ENCODE results near the gene PGF. TPM values are rescaled to one million over a fixed set of nuclear protein-coding genes. Genes with fewer than 3 reads are reported as not detected.
A peak's percentile ranks its signal among the peaks of the same experiment; 100 is the strongest.

PGF gene
- total and polyA plus RNA-seq, 2 of the 13 experiments (the other 11 are each of a cell fraction or from before 2014, with no cell fraction given) = 10.7 to 27.5 TPM

DNA sequence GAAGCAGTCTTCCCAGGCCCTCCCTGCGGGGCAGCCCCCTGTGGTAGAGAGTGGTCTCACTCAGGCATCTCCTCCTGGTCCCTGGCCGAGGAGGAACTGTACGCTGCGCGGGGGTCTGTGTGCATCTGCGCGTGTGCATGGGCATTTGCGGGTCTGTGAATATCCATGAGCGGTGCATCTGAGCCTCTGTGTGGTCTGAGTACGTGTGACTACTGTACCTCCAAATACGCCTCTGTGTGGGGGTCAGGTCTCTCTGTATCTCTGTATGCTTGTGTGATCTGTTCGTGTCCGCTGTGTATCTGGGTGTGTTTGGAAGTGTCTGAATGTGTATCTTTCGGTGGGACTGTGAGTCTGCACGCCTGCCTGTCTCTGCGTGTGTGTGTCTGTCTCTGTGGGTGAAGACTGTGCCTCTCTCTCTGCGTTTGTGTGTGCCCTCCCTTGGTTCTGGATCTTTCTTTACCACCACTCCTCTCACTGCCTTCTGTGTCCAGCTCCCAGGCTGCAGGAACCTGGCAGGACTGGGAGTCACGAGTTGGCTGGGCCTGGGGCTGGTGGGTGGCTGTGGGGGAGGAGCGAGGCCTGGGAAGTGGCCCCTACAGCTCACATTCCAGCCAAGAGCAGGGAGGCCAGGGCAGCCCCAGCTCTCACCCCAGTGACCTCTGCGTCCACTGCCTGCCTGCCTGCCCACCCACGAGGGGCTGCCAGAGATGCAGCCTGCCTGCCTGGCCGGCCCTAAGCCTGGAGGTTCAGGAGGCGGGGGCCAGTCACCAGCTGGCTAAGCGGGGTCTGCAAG is 1.1 kb upstream of the PGF start (continued):
- TF ChIP-seq ZNF543 (CRISPR knock-in tag; IDR thresholded peaks at IDR 0.05) = peak; percentile 58; the same call in 1 of the 2 replicates
- TF ChIP-seq, protein P1, sequence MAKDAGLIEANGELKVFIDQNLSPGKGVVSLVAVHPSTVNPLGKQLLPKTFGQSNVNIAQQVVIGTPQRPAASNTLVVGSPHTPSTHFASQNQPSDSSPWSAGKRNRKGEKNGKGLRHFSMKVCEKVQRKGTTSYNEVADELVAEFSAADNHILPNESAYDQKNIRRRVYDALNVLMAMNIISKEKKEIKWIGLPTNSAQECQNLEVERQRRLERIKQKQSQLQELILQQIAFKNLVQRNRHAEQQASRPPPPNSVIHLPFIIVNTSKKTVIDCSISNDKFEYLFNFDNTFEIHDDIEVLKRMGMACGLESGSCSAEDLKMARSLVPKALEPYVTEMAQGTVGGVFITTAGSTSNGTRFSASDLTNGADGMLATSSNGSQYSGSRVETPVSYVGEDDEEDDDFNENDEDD (CRISPR knock-in tag; IDR thresholded peaks at IDR 0.05; ENCODE audit: borderline replicate concordance) = peak; percentile 40; the same call in 1 of the 2 replicates
- TF ChIP-seq ZNF552 (CRISPR knock-in tag; IDR thresholded peaks at IDR 0.05; ENCODE audit: borderline replicate concordance) = peak; percentile 86; the same call in 1 of the 2 replicates
- no peak for TF ChIP-seq HOXA7 (CRISPR knock-in tag; IDR thresholded peaks at IDR 0.05)
- TF ChIP-seq, protein P2, sequence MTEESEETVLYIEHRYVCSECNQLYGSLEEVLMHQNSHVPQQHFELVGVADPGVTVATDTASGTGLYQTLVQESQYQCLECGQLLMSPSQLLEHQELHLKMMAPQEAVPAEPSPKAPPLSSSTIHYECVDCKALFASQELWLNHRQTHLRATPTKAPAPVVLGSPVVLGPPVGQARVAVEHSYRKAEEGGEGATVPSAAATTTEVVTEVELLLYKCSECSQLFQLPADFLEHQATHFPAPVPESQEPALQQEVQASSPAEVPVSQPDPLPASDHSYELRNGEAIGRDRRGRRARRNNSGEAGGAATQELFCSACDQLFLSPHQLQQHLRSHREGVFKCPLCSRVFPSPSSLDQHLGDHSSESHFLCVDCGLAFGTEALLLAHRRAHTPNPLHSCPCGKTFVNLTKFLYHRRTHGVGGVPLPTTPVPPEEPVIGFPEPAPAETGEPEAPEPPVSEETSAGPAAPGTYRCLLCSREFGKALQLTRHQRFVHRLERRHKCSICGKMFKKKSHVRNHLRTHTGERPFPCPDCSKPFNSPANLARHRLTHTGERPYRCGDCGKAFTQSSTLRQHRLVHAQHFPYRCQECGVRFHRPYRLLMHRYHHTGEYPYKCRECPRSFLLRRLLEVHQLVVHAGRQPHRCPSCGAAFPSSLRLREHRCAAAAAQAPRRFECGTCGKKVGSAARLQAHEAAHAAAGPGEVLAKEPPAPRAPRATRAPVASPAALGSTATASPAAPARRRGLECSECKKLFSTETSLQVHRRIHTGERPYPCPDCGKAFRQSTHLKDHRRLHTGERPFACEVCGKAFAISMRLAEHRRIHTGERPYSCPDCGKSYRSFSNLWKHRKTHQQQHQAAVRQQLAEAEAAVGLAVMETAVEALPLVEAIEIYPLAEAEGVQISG (CRISPR knock-in tag; IDR thresholded peaks at IDR 0.05) = peak; percentile 61
- TF ChIP-seq, protein P3, sequence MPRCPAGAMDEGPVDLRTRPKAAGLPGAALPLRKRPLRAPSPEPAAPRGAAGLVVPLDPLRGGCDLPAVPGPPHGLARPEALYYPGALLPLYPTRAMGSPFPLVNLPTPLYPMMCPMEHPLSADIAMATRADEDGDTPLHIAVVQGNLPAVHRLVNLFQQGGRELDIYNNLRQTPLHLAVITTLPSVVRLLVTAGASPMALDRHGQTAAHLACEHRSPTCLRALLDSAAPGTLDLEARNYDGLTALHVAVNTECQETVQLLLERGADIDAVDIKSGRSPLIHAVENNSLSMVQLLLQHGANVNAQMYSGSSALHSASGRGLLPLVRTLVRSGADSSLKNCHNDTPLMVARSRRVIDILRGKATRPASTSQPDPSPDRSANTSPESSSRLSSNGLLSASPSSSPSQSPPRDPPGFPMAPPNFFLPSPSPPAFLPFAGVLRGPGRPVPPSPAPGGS (CRISPR knock-in tag; IDR thresholded peaks at IDR 0.05) = peak; percentile 75; the same call in 1 of the 2 replicates
- no peak for TF ChIP-seq SYNCRIP (IDR thresholded peaks at IDR 0.05; ENCODE audit: insufficient read depth, low read depth, low read length)
- TF ChIP-seq, protein P4, sequence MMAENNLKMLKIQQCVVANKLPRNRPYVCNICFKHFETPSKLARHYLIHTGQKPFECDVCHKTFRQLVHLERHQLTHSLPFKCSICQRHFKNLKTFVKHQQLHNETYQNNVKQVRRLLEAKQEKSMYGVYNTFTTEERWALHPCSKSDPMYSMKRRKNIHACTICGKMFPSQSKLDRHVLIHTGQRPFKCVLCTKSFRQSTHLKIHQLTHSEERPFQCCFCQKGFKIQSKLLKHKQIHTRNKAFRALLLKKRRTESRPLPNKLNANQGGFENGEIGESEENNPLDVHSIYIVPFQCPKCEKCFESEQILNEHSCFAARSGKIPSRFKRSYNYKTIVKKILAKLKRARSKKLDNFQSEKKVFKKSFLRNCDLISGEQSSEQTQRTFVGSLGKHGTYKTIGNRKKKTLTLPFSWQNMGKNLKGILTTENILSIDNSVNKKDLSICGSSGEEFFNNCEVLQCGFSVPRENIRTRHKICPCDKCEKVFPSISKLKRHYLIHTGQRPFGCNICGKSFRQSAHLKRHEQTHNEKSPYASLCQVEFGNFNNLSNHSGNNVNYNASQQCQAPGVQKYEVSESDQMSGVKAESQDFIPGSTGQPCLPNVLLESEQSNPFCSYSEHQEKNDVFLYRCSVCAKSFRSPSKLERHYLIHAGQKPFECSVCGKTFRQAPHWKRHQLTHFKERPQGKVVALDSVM (CRISPR knock-in tag; IDR thresholded peaks at IDR 0.05) = 0 out of 2 replicates have a peak, but pooled peaks have one; percentile 11
- 0 out of 2 replicates have a peak, but pooled peaks have one; percentile 19 for TF ChIP-seq PHF8 (CRISPR knock-in tag; IDR thresholded peaks at IDR 0.05)
- TF ChIP-seq, protein P5, sequence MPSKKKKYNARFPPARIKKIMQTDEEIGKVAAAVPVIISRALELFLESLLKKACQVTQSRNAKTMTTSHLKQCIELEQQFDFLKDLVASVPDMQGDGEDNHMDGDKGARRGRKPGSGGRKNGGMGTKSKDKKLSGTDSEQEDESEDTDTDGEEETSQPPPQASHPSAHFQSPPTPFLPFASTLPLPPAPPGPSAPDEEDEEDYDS (CRISPR knock-in tag; IDR thresholded peaks at IDR 0.05) = 0 out of 2 replicates have a peak, but pooled peaks have one; percentile 32
- TF ChIP-seq, protein P6, sequence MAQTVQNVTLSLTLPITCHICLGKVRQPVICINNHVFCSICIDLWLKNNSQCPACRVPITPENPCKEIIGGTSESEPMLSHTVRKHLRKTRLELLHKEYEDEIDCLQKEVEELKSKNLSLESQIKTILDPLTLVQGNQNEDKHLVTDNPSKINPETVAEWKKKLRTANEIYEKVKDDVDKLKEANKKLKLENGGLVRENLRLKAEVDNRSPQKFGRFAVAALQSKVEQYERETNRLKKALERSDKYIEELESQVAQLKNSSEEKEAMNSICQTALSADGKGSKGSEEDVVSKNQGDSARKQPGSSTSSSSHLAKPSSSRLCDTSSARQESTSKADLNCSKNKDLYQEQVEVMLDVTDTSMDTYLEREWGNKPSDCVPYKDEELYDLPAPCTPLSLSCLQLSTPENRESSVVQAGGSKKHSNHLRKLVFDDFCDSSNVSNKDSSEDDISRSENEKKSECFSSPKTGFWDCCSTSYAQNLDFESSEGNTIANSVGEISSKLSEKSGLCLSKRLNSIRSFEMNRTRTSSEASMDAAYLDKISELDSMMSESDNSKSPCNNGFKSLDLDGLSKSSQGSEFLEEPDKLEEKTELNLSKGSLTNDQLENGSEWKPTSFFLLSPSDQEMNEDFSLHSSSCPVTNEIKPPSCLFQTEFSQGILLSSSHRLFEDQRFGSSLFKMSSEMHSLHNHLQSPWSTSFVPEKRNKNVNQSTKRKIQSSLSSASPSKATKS (CRISPR knock-in tag; IDR thresholded peaks at IDR 0.05) = no peak
- TF ChIP-seq MLLT10 (CRISPR knock-in tag; IDR thresholded peaks at IDR 0.05) = no peak
- TF ChIP-seq, protein P7, sequence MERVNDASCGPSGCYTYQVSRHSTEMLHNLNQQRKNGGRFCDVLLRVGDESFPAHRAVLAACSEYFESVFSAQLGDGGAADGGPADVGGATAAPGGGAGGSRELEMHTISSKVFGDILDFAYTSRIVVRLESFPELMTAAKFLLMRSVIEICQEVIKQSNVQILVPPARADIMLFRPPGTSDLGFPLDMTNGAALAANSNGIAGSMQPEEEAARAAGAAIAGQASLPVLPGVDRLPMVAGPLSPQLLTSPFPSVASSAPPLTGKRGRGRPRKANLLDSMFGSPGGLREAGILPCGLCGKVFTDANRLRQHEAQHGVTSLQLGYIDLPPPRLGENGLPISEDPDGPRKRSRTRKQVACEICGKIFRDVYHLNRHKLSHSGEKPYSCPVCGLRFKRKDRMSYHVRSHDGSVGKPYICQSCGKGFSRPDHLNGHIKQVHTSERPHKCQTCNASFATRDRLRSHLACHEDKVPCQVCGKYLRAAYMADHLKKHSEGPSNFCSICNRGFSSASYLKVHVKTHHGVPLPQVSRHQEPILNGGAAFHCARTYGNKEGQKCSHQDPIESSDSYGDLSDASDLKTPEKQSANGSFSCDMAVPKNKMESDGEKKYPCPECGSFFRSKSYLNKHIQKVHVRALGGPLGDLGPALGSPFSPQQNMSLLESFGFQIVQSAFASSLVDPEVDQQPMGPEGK (CRISPR knock-in tag; IDR thresholded peaks at IDR 0.05) = peak; percentile 74
- TF ChIP-seq NCOA2 (CRISPR knock-in tag; IDR thresholded peaks at IDR 0.05) = peak; percentile 19; the same call in 1 of the 2 replicates
- no peak for TF ChIP-seq ZNF337 (CRISPR knock-in tag; IDR thresholded peaks at IDR 0.05; ENCODE audit: borderline replicate concordance, low read depth)
